Measurements from ENCODE around the gene ATP6V1B1.

Gene ATP6V1B1

DNA sequence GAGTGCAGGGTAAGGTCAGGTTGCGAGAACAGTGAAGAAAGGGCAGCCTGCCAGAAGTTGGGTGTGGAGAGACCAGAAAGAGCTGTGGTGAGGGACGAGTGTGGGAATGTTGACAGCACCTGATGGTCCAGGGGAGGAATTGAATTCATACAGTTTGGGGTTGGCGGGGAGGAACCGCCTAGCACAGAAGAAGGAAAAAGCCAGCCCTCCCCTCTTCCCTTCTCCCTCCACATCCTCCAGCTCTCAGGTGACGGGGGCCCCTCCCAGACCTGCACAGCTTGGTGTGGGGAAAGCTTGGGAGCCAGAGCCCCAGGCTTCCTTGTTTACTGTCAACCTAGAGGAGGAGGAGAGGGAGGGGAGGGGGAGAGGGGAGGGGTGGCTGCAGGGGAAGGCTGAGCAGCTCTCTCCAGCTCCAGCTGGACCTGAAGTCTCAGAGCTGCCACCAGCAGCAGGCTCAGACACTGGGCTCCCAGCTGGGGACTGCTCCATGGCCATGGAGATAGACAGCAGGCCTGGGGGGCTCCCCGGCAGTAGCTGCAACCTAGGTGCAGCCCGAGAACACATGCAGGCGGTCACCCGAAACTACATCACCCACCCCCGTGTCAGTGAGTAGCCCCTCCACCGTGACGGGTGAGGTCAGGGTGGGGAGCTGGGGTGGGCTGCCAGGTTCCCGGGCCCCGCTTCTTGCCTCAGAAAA lies at the start of gene ATP6V1B1:
ATP6V1B1 (plus strand) TSS at position 433 of the 697 bp plus-strand sequence; CDS start at position 488, 55 bp downstream.
- no peak for DNase-seq

DNA sequence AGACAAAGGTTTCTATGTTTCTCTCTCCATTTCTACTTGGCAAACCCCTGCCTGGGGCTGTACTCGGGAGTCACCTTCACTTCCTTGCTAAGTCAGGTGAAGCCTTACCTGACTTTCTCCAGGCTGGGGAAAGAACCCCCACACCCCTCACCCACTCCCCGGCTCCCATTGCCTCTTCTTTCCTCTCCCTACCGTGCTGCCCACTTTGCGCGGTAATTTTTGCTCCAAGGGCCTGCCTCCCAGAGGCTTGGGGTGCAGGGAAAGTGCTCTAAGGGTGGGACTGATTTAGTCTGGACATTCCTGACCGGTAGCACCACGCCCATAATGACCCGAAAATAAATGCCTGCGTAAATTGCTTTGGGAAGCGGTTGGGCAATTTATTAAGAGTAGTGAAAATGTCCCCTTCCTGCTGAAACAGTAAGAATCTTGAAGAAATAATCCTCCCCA lies 49.1 kb upstream of the ATP6V1B1 start:
- DNase-seq, result no peak

DNA sequence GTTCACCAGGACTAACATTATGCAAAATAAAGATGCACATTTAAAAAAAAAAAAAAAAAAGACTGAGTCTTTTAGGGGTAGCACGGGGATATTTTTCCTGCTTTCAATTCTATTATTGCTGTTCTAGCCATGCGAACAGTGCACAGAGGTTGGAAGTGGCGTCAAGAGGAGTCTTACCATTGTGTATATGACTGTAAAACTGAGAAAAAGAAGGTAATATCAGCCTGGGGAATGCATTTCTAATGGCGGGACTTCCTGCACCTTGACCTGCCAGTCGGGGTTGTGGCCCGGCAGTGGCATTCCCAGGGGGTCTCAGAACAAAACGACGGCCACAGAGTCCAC lies 48.5 kb upstream of the ATP6V1B1 start:
- no peak for DNase-seq

DNA sequence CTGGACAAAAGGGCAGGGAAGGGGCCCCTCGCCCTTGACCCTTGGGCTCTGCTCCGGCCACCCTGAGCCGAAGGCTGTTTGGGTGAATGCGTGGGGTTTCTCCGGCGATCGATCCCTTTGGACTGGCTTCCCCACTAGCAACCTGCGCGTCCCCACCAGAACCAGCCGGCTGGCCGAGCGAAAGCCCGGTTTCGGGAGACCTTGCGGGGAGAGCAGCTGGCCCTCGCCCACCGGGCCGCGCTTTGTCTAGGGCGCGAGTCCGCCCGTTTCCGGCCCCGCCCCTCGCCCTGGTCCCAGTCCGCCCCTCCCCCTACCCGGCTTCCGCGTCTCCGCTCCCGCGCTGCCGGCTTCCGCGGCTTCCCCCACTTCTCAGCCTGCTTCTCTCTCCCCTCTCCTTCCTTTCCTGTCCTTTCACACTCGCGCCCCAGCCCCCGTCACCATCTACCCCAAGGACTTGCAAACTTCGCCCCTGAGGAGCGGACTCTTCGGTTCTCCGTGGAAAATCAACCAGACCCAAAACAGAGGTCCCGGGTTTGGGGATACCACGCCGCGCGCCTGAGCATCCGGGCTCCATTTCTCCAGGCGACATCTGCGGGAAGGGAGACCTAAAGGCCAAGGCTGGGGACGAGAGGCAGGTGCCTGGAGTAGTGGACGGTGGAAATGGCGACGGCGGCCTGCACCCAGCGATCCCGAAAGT lies 48.0 kb upstream of the ATP6V1B1 start:
- no peak for DNase-seq

DNA sequence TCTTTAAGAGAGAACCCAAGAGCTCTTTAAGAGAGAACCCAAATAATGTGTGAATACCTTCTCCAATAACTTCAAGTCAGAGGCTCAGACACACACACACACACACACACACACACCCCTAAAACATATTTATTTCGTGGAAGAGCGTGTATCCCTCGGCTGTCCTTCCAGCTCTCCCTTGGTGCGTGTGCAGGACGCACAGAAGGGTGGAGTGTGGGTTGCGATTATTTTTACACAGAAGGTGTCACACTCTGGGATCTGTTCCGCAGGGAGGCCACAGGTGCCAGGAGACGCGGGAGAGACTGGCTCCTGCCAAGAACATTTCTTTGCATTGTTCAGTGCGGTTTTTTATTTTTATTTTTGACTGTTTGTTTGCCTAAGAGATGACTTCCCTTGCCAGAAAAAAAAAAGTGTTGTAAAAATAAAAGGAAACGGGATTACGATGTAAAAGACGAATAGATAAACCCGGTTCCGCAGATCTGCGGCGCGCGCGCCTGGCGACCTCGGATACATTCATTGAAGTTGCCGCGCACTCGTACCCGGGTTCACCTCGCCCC lies 47.3 kb upstream of the ATP6V1B1 start:
- no peak for DNase-seq

DNA sequence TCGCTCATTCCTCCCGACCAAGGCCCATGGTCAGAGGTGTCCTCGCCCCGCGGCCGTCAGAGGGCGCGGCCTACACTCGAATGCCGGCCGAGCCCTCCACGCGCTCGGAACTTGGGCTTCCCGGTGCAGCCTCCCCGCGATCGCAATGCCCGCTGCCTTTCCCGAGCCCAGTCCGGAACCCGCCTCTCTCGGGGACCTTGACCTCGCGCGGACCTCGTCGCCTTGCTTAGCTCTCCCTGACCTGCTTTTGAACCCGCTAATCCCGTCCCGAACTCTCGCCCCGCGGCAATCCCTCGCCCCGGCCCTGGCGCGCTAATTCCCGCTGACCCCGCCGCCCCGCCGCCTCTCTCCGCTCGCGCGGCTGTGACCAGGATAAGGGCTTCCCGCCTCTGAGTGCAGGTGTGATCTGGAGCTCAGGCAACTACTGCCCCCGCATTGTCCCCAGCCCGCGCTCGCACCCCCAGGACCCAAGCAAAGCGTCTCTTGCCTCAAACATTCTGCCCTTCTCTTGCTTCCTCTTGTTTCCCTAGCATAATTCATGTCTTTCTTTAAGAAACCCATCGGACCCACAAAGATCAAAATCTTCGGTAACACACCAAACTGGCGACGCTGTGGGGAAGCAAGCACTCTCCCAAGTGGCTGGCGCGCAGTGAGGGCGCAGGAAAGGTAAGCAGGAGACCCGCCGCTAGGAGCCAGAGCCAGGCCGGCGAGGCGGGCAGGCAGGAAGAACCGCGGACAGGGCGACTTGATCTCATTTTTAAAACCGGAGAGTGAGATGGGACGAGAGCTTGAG lies 46.6 kb upstream of the ATP6V1B1 start:
- DNase-seq, result no peak

DNA sequence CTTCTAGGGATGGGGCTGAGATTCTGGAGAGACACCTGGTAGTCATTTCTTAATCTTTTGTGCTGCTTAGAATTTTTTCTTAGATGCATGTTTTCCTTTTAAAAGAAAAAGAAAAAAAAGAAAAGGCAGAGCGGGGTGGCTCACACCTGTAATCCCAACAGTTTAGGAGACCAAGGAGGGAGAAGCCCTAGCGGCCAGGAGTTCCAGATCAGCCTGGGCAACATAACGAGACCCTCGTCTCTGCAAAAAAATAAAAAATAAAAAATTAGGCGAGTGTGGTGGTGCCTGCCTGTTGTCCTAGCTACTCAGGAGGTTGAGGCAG lies 46.0 kb upstream of the ATP6V1B1 start:
- no peak for DNase-seq

DNA sequence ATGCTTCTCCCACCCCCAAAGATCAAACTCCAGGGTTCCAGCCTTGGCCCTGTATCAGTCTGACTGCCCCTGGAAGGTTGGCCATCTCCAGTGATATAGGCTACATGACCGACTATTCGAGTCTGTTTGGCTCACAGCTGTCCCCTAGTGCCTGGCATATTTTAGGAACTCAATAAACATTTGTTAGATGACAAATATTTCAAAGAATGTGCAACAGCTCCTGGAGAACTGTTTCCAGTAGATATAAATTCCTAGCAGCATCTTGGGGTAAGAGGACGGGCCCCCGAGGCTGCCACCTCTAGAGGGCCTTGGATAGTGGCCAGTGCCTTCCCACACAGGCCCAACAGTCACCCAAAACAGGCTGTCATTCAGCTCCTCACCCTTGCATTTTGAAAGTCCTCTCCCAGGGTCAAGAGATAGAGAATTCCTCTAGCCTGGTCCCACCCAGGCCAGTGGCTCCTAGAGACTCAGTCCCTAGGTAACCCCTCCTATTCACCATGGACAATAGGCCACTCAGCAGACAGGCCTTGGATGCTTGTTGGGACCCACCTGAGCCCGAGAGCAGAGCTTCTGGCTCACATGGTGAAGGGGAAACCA lies 45.1 kb upstream of the ATP6V1B1 start:
- DNase-seq, result no peak

DNA sequence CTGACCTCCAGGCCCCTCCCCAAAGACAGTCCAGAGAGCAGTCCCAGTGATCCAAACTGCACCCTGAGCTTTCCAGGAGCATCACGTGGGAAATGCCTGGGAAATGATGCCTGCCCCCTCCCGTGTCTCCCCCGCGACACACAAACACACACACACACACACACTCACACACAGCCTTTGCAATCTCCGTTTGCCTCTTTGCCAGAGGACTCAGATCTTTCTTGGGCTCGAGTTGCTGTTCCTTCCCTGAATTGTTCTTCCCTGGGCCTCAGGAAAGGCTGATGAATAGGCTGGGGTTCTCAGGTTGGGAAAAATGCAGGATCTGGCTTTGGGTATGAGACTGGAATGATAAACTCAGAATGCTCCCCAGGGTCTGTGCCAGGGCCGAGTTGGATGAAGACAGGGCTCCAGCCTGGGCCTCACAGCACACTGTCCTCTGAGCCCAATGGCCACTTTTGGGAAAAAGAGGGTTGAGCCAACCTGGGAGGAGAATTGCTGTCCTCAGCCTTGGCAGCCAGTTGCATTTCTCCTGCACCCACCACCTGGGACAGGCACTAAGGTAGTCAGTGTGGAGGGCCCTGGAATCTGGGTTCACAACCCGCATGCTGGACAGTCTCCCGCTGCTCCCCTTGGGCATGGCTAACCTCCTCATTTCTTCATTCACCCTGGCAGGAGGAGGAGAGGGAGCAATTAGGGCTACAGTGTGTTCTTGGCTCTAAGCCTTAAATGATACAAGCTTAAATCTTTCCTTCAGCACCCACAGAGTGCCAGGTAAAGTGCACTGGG lies 43.9 kb upstream of the ATP6V1B1 start:
- no peak for DNase-seq

DNA sequence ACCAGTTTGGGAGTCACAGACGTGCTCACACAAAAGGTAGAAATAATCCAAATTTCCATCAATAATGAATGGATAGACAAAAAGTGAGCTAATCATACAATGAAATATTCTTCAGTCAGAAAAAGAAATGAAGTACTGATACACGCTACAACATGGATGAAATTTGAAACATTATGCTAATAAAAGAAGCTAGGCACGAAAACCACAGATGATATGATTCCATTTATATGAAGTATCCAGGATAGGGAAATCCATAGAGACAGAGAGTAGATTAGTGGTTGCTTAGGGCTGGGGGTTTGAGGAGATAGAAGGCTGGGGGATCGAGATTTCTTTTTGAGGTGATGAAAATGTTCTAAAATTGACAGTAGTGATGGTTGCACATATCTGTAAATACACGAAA lies 43.0 kb upstream of the ATP6V1B1 start:
- no peak for DNase-seq

DNA sequence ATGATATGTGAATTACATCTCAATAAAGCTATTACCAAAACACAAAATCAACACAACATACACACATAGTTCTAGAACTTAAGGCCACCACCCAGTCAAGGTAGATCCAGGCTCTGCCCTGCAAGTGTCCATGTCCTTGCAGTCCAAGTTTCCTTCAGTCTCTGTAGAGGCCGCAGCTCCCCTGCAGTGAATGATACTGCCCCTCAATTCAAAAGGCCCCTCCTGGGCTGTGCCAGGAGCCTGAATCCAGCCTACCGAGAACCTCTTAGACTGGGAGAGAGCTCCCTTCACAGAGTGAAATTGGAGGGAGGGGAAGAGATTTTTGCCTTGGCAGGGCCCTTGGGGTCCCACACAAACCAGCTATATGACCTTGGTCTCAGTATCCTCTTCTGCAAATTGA lies 42.5 kb upstream of the ATP6V1B1 start:
- DNase-seq, result no peak

DNA sequence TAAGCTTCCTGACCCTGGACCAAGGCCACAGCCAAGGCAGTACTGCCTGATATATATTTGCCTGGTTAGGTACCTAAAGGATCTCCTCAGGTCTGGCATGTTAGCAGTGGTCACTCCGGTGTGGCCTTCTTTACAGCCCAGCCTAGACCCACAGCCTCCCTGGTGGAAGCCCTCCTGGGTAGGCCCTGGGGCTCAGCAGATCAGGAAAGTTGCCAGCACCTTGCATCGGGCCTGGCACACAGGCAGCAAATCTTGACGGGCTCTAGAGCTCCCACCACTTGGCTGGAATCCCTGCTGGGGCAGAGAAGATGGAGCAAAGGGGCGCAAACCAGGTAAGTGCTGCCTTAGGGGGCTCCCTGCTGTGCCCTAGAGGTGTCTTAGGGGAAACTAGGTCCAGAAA lies 40.9 kb upstream of the ATP6V1B1 start:
- DNase-seq, result no peak

DNA sequence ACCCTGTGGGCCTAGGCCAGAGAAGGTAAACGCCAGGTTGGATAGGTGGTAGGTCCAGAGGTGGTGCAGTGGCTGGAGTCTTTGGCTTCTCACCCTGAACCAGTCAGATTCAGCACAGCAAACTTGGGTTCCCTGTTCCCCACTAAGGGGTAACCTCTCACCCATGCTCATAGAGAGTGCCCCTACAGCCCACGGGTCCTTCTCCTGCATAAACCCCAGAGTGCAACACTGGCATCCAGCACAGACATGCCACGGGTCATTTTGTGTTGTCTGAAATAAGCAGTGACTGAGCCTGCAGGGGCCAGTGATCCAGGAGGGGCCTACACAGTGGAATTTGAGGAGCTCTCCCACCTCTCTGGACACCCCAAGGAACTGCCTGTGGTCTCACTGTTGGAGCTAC lies 40.5 kb upstream of the ATP6V1B1 start:
- no peak for DNase-seq

DNA sequence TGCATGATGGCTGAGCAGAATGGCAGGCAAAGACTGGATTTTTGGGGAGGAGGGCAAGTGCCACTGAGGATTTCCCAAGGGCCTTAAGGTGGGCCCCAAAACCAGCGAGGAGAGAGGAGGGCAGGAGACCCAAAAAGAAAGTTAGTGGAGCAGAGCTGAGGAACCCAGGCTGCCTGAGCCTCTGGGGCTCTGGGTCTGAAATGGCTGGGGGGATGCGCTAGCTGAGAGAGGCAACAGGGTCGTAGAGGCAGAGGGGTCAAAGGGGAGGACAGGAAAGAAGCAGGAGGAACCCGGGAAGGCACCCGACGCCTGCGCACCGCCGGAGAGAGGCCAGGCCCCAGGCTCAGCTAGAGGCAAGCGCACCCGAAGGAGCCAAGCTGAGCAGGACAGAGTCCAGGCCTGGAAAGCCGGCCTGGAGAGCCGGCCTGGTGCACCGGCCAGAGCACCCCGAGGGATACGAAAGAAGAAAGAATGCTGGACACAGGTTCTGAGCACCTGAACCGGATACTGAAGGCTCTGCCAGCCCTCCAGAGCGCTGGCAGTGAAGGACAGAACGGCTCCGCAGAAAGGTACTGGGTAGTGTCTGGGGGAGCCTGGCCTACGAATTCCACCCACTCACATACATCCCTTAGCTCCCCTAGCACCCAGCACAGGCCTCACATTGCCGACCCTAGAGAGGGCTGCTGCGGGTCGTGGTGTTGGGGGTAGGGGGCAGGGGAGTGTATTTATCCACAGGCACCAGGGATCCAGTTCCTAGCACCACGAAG lies 39.5 kb upstream of the ATP6V1B1 start:
- no peak for DNase-seq

DNA sequence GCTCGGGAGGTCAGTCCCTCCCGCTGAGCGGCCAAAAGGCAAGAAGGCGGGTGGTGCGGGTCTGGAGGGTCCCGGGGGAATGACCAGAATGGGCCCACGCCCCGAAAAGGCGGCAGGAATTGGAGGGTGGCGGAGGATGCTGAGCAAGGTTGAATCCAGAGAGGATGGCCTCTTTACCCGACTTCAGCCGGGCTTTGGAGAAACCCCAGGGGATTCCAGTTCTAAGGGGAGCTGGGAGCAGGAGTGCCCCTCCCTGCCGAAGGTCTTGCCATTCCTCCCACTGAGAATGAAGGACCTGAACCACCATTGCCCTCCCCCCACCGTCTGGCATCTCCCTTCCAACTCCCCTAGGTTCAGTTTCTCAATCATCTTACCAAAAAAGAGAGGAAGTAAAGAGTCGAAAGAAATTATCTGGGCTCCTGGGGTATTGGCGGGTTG lies 38.9 kb upstream of the ATP6V1B1 start:
- DNase-seq, result no peak

DNA sequence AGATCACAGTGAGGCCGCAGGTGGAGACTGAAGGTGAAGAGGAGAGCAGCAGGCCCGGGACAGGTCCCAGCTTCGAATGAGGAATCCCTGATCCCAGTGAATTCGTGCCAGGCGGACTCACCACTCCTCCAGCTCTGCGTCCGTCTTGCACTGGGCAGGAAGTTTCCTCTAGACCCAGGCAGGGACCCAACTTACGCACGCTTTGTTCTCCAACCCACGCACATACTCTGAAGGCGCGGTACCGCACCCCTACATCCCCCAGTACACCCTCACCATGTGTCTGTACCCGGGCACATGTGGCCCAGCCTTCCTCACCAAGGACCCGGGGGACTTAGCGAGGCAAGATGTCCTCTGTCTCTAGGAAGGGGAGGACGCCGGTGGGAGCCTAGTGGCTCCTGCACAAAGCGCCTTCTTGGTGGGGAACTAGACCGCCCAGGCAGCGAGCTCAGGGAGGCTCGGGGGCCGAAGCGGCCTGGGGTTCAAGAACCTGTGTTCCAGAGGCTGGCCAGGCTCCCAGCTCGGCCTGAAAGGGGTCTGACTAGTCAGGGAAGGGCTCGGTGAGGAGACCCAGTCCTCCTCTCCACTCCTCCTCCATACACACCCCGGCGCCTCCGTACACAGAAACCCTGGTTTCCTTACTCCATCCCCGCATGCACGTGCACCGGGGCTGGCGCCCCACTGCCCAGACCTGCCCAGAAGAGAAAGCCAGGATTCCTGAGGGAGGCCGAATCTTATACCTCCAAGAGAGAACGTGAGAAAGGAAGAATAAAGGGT lies 38.3 kb upstream of the ATP6V1B1 start:
- no peak for DNase-seq

DNA sequence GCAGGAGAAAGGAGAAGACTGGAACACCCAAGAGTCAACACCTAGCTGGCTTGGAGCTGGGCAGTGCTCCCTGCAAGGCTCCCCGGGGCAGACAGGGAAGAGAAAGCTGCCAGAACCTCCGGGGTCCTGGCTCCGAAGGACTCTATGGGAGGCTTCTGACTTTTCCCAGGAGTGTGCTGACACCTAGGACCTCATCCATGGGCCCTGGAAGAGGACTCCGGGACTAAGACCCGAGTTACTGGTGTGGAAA lies 37.8 kb upstream of the ATP6V1B1 start:
- DNase-seq, result no peak

DNA sequence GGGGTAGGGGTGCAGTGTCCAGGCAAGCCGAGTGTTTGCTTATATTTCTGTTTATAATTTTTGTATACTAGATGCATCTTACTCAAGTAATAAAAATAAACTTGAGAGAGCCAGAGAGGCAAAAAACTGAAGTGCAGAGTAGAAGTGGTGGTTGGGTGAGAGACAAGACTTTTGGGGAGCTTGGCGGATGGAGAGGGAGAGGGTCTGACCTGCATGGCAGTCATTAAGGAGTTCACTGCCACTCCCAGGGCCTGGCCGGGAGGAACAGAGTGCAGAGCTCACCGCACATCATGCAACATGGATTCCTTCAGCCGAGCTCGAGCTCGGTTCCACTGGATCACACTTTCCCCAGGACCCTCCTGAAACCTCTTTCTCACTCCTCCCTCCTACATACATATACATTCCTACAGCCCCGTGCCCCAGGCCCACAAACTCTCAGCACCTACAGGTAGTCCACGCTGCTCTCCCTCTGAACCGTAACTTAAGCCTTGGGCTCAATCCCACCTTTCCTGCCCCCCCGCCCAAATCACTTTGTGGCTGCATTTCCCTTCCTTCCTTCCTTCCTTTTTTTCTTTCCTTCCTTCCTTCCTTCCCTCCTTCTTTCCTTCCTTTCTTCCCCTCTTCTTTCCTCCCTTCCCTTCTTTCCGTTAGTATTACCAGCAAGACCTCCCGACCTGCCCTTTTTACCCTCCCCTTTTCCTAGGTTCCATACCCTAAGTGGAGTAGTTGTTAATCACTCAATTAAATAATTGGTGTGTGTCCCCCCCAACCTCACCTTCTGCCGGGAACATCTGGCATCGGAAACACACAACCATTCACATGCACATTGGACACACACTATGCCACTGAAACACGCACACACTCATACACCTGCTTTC lies 37.1 kb upstream of the ATP6V1B1 start:
- DNase-seq, result no peak

DNA sequence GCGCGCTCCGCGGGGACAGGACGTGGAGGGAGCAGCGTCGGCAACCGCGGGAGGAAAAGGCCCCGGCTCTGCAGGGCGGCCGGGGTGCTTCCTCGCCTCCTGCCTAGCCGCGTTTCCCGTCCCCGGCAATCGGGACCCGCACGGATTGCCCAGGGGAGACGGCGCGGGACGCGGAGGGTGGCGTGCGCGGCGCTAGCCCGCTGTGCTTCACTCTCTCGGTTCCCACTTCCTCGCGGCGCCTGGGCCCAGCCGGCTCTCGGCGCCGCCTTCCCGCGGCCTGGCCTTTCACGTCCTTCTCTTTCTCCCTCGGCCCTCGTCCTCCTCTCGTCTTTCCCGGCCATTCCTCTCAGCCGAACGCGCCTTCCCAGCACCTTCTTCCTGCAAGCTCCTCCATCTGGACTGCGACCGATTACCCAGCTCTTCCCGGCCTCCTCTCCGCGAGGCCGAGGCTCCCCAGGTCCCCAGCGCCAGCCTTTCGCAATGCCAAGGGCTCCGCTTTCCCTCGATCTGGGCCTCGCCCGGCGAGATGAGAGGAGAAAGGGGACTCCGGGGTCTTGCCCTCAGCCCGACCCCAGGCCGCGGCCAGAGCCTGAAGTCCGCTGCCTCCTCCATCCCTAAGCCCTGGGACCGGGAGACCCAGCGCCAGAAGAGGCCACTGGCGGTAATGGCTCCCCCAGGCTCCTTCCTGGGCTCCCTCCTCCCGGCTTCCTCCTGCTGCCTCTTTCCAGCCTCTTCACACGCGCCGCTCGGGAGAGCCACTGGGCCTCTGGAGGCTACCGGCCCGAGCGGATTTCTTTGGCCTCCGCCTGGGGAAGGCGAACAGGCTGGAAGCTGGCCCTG lies 34.3 kb upstream of the ATP6V1B1 start:
- DNase-seq, result no peak

All from CD4-positive, alpha-beta T cell treated with Interleukin-15 for 1 hour (primary cell).